DMS 273 (cell line): Measurements from ENCODE around the gene RASA2.
"Not testable (repeated sequence)": the region's sequence is repeated elsewhere in the genome, so short reads cannot be mapped to it uniquely, and the experiment has no call there.

Experiments
- DNase-seq: peaks from one replicate; lab custom pipeline; 2025; ENCODE audit not compliant: unreplicated experiment; lab: John Stamatoyannopoulos, UW

RASA2 gene

GRCh38 chr3:141529717-141530414 lies 43.0 kb downstream of the RASA2 start:
- DNase-seq: no peak

GRCh38 chr3:141530415-141530768 lies 43.6 kb downstream of the RASA2 start:
- no peak for DNase-seq

- DNase-seq: no peak
Observed at GRCh38 chr3:141532609-141533008, 45.8 kb downstream of the RASA2 start.

- not testable (repeated sequence) for DNase-seq
Observed at GRCh38 chr3:141536017-141536416, 49.2 kb downstream of the RASA2 start.

- DNase-seq: no peak
Observed at GRCh38 chr3:141537856-141538255, 51.0 kb downstream of the RASA2 start.

- DNase-seq: no peak
Observed at GRCh38 chr3:141538568-141539240, 51.9 kb downstream of the RASA2 start.

GRCh38 chr3:141539431-141540187 lies 52.8 kb downstream of the RASA2 start:
- DNase-seq: no peak

GRCh38 chr3:141540531-141540930 lies 53.7 kb downstream of the RASA2 start:
- no peak for DNase-seq

- no peak for DNase-seq
Observed at GRCh38 chr3:141542202-141542969, 55.6 kb downstream of the RASA2 start.

GRCh38 chr3:141542989-141543388 lies 56.2 kb downstream of the RASA2 start:
- no peak for DNase-seq

GRCh38 chr3:141544697-141545096 lies 57.9 kb downstream of the RASA2 start:
- no peak for DNase-seq

- no peak for DNase-seq
Observed at GRCh38 chr3:141546081-141546480, 59.3 kb downstream of the RASA2 start.

- no peak for DNase-seq
Observed at GRCh38 chr3:141546586-141546985, 59.8 kb downstream of the RASA2 start.

- DNase-seq: no peak
Observed at GRCh38 chr3:141547791-141548190, 61.0 kb downstream of the RASA2 start.

GRCh38 chr3:141550926-141551665 lies 64.3 kb downstream of the RASA2 start:
- DNase-seq: no peak

GRCh38 chr3:141552440-141552991 lies 65.7 kb downstream of the RASA2 start:
- DNase-seq: no peak

- DNase-seq: no peak
Observed at GRCh38 chr3:141553055-141553454, 66.2 kb downstream of the RASA2 start.

- DNase-seq: no peak
Observed at GRCh38 chr3:141556034-141556433, 69.2 kb downstream of the RASA2 start.

- DNase-seq: no peak
Observed at GRCh38 chr3:141557961-141558706, 71.3 kb downstream of the RASA2 start.
